ENCODE results near the gene ASIC4.
A peak's percentile ranks its signal among the peaks of the same experiment; 100 is the strongest.

ASIC4 gene

GRCh38 chr2:219480004-219480403 is 34.3 kb upstream of the ASIC4 start:
- no peak for DNase-seq

- no peak for DNase-seq
Observed at GRCh38 chr2:219482674-219483405, 31.4 kb upstream of the ASIC4 start.

GRCh38 chr2:219483451-219484342 is 30.6 kb upstream of the ASIC4 start:
- DNase-seq, result no peak

GRCh38 chr2:219484343-219485200 is 29.7 kb upstream of the ASIC4 start:
- peak in 1 of 56 donors; percentile 8 for DNase-seq

GRCh38 chr2:219485201-219485580 is 29.1 kb upstream of the ASIC4 start:
- no peak for DNase-seq

- DNase-seq, result no peak
Observed at GRCh38 chr2:219486380-219486959, 27.8 kb upstream of the ASIC4 start.

- no peak for DNase-seq
Observed at GRCh38 chr2:219488149-219488843, 26.0 kb upstream of the ASIC4 start.

- DNase-seq, result no peak
Observed at GRCh38 chr2:219488844-219489194, 25.5 kb upstream of the ASIC4 start.

GRCh38 chr2:219489315-219489714 is 25.0 kb upstream of the ASIC4 start:
- DNase-seq, result no peak

GRCh38 chr2:219490186-219490585 is 24.1 kb upstream of the ASIC4 start:
- DNase-seq, result no peak

- DNase-seq, result no peak
Observed at GRCh38 chr2:219490600-219491130, 23.6 kb upstream of the ASIC4 start.

- DNase-seq, result no peak
Observed at GRCh38 chr2:219491278-219491963, 22.9 kb upstream of the ASIC4 start.

- DNase-seq, result no peak
Observed at GRCh38 chr2:219492575-219492974, 21.7 kb upstream of the ASIC4 start.

- DNase-seq, result no peak
Observed at GRCh38 chr2:219493086-219493485, 21.2 kb upstream of the ASIC4 start.

GRCh38 chr2:219494952-219495530 is 19.2 kb upstream of the ASIC4 start:
- DNase-seq, result no peak

- peak in 46 of 56 donors; percentile 5 to 69 (median 36) for DNase-seq
Observed at GRCh38 chr2:219495531-219496122, 18.7 kb upstream of the ASIC4 start.

GRCh38 chr2:219496247-219496824 is 17.9 kb upstream of the ASIC4 start:
- DNase-seq, result no peak

GRCh38 chr2:219496825-219497494 is 17.3 kb upstream of the ASIC4 start:
- peak in 3 of 56 donors; percentile 17 to 20 (median 20) for DNase-seq

Data from amygdala (tissue), 56 donors.